B cell (primary cell): ENCODE results near the gene CXorf65.

ENCODE experiments used
- EZH2 ChIP-seq: IDR thresholded peaks from 2 replicates; pipeline ENCODE4 v1.6.1; 2012; ENCODE audit warnings: borderline replicate concordance, low read depth, mild to moderate bottlenecking, moderate library complexity, low read length; ENCODE audit not compliant: insufficient read depth, poor library complexity, severe bottlenecking
- TF ChIP-seq, protein P1 (sequence below): fragments of 200-600 bp; IDR thresholded peaks from one replicate; pipeline ENCODE4 v1.8.0; 2022; ENCODE audit warnings: antibody characterized with exemption, mild to moderate bottlenecking

GRCh38 chrX:71118985-71119535 is 12.5 kb upstream of the CXorf65 start:
- TF ChIP-seq, protein P1, sequence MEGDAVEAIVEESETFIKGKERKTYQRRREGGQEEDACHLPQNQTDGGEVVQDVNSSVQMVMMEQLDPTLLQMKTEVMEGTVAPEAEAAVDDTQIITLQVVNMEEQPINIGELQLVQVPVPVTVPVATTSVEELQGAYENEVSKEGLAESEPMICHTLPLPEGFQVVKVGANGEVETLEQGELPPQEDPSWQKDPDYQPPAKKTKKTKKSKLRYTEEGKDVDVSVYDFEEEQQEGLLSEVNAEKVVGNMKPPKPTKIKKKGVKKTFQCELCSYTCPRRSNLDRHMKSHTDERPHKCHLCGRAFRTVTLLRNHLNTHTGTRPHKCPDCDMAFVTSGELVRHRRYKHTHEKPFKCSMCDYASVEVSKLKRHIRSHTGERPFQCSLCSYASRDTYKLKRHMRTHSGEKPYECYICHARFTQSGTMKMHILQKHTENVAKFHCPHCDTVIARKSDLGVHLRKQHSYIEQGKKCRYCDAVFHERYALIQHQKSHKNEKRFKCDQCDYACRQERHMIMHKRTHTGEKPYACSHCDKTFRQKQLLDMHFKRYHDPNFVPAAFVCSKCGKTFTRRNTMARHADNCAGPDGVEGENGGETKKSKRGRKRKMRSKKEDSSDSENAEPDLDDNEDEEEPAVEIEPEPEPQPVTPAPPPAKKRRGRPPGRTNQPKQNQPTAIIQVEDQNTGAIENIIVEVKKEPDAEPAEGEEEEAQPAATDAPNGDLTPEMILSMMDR, result no peak
- TF ChIP-seq EZH2, result no peak
